ENCODE results near the gene CEP350.

Gene CEP350

DNA sequence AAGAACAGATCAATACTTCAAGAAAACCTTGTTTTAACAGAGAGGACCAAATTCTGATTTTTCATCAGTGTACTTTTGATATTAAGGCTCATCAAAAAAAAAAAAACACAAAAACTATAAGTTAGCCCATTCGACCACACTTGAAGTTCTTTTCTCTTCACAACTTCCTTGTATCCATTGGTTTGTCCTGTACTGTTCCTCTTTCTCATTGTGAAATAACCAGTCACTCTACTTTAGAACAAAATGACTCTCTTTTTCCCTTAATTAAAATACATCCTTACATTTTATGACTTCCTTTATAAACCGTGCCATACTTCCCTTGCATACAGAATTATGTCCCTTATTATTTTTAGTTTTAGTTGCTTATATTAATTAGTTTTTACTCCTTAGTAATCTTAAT, 208.4 kb downstream of the CEP350 start:
- no peak for DNase-seq

Measured in NCI-H82 (cell line).